HCT116 (cell line): ENCODE data around the gene CNTNAP2.

ENCODE experiments used
- FOSL1 ChIP-seq: IDR thresholded peaks from 2 replicates; pipeline ENCODE4 v1.6.1; 2012; ENCODE audit warnings: low read depth
- POLR2A ChIP-seq: IDR thresholded peaks from 2 replicates; pipeline ENCODE4 v1.7.0; 2011; ENCODE audit warnings: borderline replicate concordance; ENCODE audit not compliant: insufficient read depth, insufficient read length; ENCODE audit errors: extremely low read depth
- POLR2AphosphoS5 ChIP-seq: IDR thresholded peaks from 2 replicates; pipeline ENCODE4 v1.6.1; 2011; ENCODE audit warnings: mild to moderate bottlenecking, low read depth, low read length, moderate library complexity
- REST ChIP-seq: IDR thresholded peaks from 2 replicates; pipeline ENCODE4 v1.6.1; 2012; ENCODE audit warnings: low read depth
- TF ChIP-seq, protein P1 (sequence below), 3 experiments: fragments of 200-600 bp in 1 of 3; sonication (generic) in 1 of 3; IDR thresholded peaks in 2 of 3; conservative IDR thresholded peaks in 1 of 3; 2 replicates each; pipeline ENCODE4 v1.5.1; 2012 to 2017; ENCODE audit warnings: low read depth in 2 of 3, low read length in 2 of 3, antibody characterized with exemption in 1 of 3, borderline replicate concordance in 1 of 3, control low read depth in 1 of 3, mild to moderate bottlenecking in 1 of 3, mixed read lengths in 1 of 3, mixed run types in 1 of 3, moderate library complexity in 1 of 3; ENCODE audit not compliant: insufficient read depth in 1 of 3

GRCh38 chr7:147742301-147742700 lies 1625.7 kb downstream of the CNTNAP2 start:
- TF ChIP-seq, protein P1, sequence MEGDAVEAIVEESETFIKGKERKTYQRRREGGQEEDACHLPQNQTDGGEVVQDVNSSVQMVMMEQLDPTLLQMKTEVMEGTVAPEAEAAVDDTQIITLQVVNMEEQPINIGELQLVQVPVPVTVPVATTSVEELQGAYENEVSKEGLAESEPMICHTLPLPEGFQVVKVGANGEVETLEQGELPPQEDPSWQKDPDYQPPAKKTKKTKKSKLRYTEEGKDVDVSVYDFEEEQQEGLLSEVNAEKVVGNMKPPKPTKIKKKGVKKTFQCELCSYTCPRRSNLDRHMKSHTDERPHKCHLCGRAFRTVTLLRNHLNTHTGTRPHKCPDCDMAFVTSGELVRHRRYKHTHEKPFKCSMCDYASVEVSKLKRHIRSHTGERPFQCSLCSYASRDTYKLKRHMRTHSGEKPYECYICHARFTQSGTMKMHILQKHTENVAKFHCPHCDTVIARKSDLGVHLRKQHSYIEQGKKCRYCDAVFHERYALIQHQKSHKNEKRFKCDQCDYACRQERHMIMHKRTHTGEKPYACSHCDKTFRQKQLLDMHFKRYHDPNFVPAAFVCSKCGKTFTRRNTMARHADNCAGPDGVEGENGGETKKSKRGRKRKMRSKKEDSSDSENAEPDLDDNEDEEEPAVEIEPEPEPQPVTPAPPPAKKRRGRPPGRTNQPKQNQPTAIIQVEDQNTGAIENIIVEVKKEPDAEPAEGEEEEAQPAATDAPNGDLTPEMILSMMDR (IDR thresholded peaks at IDR 0.05 in 2 of 3, conservative IDR thresholded peaks at IDR 0.05 in 1 of 3; ENCODE audit: borderline replicate concordance in 1 of 3, insufficient read depth in 1 of 3, low read depth in 2 of 3, low read length in 2 of 3) = no peak
- no peak for TF ChIP-seq FOSL1
- no peak for TF ChIP-seq REST
- no peak for TF ChIP-seq POLR2AphosphoS5
- no peak for TF ChIP-seq POLR2A
